Astrocyte (in vitro differentiated cells and primary cell): ENCODE data around the gene ZNF543. TPM values are rescaled to one million over a fixed set of nuclear protein-coding genes. Genes with fewer than 3 reads are reported as not detected.

Source experiments
- DNase-seq: peaks from one replicate; pipeline ENCODE4 v3.0.0-alpha.2; 2010; ENCODE audit warnings: low read depth
- FAIRE-seq: peaks from 2 replicates; lab custom pipeline; 2011; peaks lifted over from hg19 to GRCh38; lab: Jason Lieb, UNC
- H2AFZ ChIP-seq: 2 replicates; pipeline ENCODE4 v1.6.0; 2012; ENCODE audit warnings: low read depth, low read length, inconsistent platforms
- H3K27ac ChIP-seq: 2 replicates; pipeline ENCODE4 v1.5.1; 2011; ENCODE audit warnings: low read depth, low read length, inconsistent platforms
- H3K27me3 ChIP-seq: 2 replicates; pipeline ENCODE4 v1.6.0; 2011; ENCODE audit warnings: low read length, inconsistent platforms; ENCODE audit not compliant: insufficient read depth
- H3K36me3 ChIP-seq: 2 replicates; pipeline ENCODE4 v1.5.1; 2011; ENCODE audit warnings: low read length, inconsistent platforms; ENCODE audit not compliant: insufficient read depth
- H3K4me1 ChIP-seq: 2 replicates; pipeline ENCODE4 v1.5.1; 2011; ENCODE audit warnings: low read length, inconsistent platforms; ENCODE audit not compliant: insufficient read depth
- H3K4me2 ChIP-seq: 2 replicates; pipeline ENCODE4 v1.6.0; 2012; ENCODE audit warnings: low read length, inconsistent platforms
- H3K4me3 ChIP-seq: 2 replicates; pipeline ENCODE4 v1.5.1; 2011; ENCODE audit warnings: low read depth, mild to moderate bottlenecking, low read length, inconsistent platforms; ENCODE audit not compliant: insufficient read depth
- H3K79me2 ChIP-seq: 2 replicates; pipeline ENCODE4 v1.6.0; 2012; ENCODE audit warnings: mild to moderate bottlenecking, low read length, inconsistent platforms; ENCODE audit not compliant: insufficient read depth
- H3K9ac ChIP-seq: 2 replicates; pipeline ENCODE4 v1.6.0; 2012; ENCODE audit warnings: mild to moderate bottlenecking, low read length, inconsistent platforms
- H3K9me3 ChIP-seq: 2 replicates; pipeline ENCODE4 v1.5.1; 2012; ENCODE audit warnings: low read depth, mild to moderate bottlenecking, low read length, inconsistent platforms; ENCODE audit not compliant: insufficient read depth
- H4K20me1 ChIP-seq: 2 replicates; pipeline ENCODE4 v1.6.0; 2012; ENCODE audit warnings: low read length, inconsistent platforms; ENCODE audit not compliant: insufficient read depth
- H3K27ac Mint-ChIP-seq: one replicate; pipeline ENCODE4 v1.8.0; 2021; ENCODE audit warnings: mild to moderate bottlenecking, mixed read lengths; ENCODE audit not compliant: unreplicated experiment
- H3K27me3 Mint-ChIP-seq: one replicate; pipeline ENCODE4 v1.8.0; 2021; ENCODE audit warnings: low read depth, mixed read lengths; ENCODE audit not compliant: unreplicated experiment
- H3K36me3 Mint-ChIP-seq: one replicate; pipeline ENCODE4 v1.8.0; 2021; ENCODE audit warnings: low read depth, mixed read lengths; ENCODE audit not compliant: unreplicated experiment
- H3K4me1 Mint-ChIP-seq: one replicate; pipeline ENCODE4 v1.8.0; 2021; ENCODE audit warnings: low read depth, mixed read lengths; ENCODE audit not compliant: unreplicated experiment
- H3K4me3 Mint-ChIP-seq: one replicate; pipeline ENCODE4 v1.8.0; 2021; ENCODE audit warnings: mild to moderate bottlenecking, moderate library complexity, mixed read lengths; ENCODE audit not compliant: unreplicated experiment
- H3K9me3 Mint-ChIP-seq: one replicate; pipeline ENCODE4 v1.8.0; 2021; ENCODE audit warnings: mild to moderate bottlenecking, mixed read lengths; ENCODE audit not compliant: unreplicated experiment
- CTCF ChIP-seq: IDR thresholded peaks from 2 replicates; pipeline ENCODE4 v1.5.1; 2011; ENCODE audit warnings: low read depth, mild to moderate bottlenecking, inconsistent platforms, low read length, moderate library complexity; ENCODE audit not compliant: insufficient read depth
- EZH2 ChIP-seq: IDR thresholded peaks from 2 replicates; pipeline ENCODE4 v1.6.1; 2012; ENCODE audit warnings: mild to moderate bottlenecking, low read length, inconsistent platforms; ENCODE audit not compliant: insufficient read depth
- total RNA-seq: library from RNA; stranded (reverse); gene quantifications from 2 replicates; pipeline ENCODE4 v1.2.1, GENCODE V29; 2021

The ZNF543 gene
- total RNA-seq, 1 donor from 2014 or later = 9.5 TPM

- no peak overlapping the region for H3K27ac Mint-ChIP-seq
- H3K4me1 ChIP-seq = peaks cover 7% of the 10 kb centered on the region
- TF ChIP-seq EZH2 = no peak
- TF ChIP-seq CTCF = no peak
- H3K9me3 ChIP-seq = peaks cover 43% of the 10 kb centered on the region
- no peaks in the 10 kb centered on the region for H3K9me3 Mint-ChIP-seq
- H4K20me1 ChIP-seq = peaks cover 7% of the 10 kb centered on the region
- H3K4me1 Mint-ChIP-seq = peaks cover 21% of the 10 kb centered on the region
- H2AFZ ChIP-seq = no peak overlapping the region
- no peaks in the 10 kb centered on the region for H3K27me3 Mint-ChIP-seq
- H3K79me2 ChIP-seq = peaks cover 44% of the 10 kb centered on the region
- DNase-seq (no peak), FAIRE-seq (no peak)
- no peak overlapping the region for H3K9ac ChIP-seq
- no peaks in the 10 kb centered on the region for H3K27me3 ChIP-seq
- H3K4me3 ChIP-seq = no peak overlapping the region
- H3K36me3 ChIP-seq = peaks cover 30% of the 10 kb centered on the region
- peaks cover 36% of the 10 kb centered on the region for H3K36me3 Mint-ChIP-seq
- H3K27ac ChIP-seq = no peak overlapping the region
- no peak overlapping the region for H3K4me3 Mint-ChIP-seq
- H3K4me2 ChIP-seq = no peak overlapping the region
Observed at GRCh38 chr19:57355916-57356315, 35.6 kb downstream of the ZNF543 start.

DNA sequence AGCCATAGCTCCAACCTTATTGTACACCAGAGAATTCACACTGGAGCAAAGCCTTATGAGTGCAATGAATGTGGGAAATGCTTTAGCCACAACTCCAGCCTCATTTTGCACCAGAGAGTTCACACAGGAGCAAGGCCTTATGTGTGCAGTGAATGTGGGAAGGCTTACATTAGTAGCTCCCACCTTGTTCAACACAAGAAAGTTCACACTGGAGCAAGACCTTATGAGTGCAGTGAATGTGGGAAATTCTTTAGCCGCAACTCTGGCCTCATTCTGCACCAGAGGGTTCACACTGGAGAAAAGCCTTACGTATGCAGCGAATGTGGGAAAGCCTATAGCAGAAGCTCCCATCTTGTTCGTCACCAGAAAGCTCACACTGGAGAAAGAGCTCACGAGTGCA is 37.1 kb downstream of the ZNF543 start:
- peaks cover 30% of the 10 kb centered on the region for H3K79me2 ChIP-seq
- no peak overlapping the region for H2AFZ ChIP-seq
- H3K9me3 Mint-ChIP-seq = no peaks in the 10 kb centered on the region
- H3K9me3 ChIP-seq = peaks cover 43% of the 10 kb centered on the region
- no peak for DNase-seq
- no peak overlapping the region for H3K9ac ChIP-seq
- H3K4me3 ChIP-seq = no peak overlapping the region
- H3K36me3 ChIP-seq = peaks cover 30% of the 10 kb centered on the region
- peaks cover 36% of the 10 kb centered on the region for H3K36me3 Mint-ChIP-seq
- H3K27ac Mint-ChIP-seq = no peak overlapping the region
- H3K4me3 Mint-ChIP-seq = no peak overlapping the region
- H4K20me1 ChIP-seq = peaks cover 2% of the 10 kb centered on the region
- peaks cover 12% of the 10 kb centered on the region for H3K4me1 Mint-ChIP-seq
- no peak for FAIRE-seq
- no peaks in the 10 kb centered on the region for H3K4me1 ChIP-seq
- no peak overlapping the region for H3K4me2 ChIP-seq
- no peaks in the 10 kb centered on the region for H3K27me3 ChIP-seq
- no peak for TF ChIP-seq CTCF
- no peak for TF ChIP-seq EZH2
- H3K27me3 Mint-ChIP-seq = no peaks in the 10 kb centered on the region
- H3K27ac ChIP-seq = no peak overlapping the region

DNA sequence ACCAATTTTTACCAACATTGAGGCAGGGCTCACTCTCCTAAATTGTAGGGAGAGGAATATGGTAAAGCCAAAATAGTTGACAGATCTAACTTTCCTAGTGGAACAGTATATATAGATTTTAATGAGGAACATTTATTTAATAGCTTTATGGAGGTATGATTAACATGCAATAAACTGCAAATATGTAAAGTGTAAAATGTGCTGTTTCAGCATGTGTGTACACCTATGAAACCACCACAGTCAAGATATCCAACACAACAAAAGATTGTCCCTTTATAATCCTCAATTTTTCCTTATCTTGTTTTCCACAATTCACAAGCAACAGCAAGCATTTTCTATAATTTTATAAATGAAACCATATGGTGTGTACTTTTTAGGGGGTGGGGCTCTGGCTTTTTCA is 39.0 kb downstream of the ZNF543 start:
- Histone ChIP-seq H2AFZ (no peak overlapping the region), H3K79me2 (peaks cover 22% of the 10 kb centered on the region), H3K9ac (no peak overlapping the region), H3K9me3 (peaks cover 43% of the 10 kb centered on the region), H3K27ac (no peak overlapping the region), H3K4me2 (no peak overlapping the region), H3K4me1 (no peaks in the 10 kb centered on the region), H3K27me3 (no peaks in the 10 kb centered on the region), H3K4me3 (no peak overlapping the region), H3K36me3 (peaks cover 30% of the 10 kb centered on the region), H4K20me1 (no peaks in the 10 kb centered on the region)
- peaks cover 6% of the 10 kb centered on the region for H3K4me1 Mint-ChIP-seq
- no peak overlapping the region for H3K27ac Mint-ChIP-seq
- no peak for FAIRE-seq
- no peak for DNase-seq
- H3K36me3 Mint-ChIP-seq = peaks cover 36% of the 10 kb centered on the region
- no peak overlapping the region for H3K4me3 Mint-ChIP-seq
- H3K27me3 Mint-ChIP-seq = no peaks in the 10 kb centered on the region
- TF ChIP-seq CTCF = no peak
- no peak for TF ChIP-seq EZH2
- H3K9me3 Mint-ChIP-seq = no peaks in the 10 kb centered on the region
